GM12878 (cell line): ENCODE data around the gene CCDC80. TPM values are rescaled to one million over a fixed set of nuclear protein-coding genes. Genes with fewer than 3 reads are reported as not detected.

ENCODE experiments used
- ATAC-seq: fragments of 200-7000 bp; cut with Tn5 transposase; 3 replicates; pipeline ENCODE4 v1.9.1; 2020; ENCODE audit warnings: mild to moderate bottlenecking, moderate library complexity
- BruUV-seq: library from RNA; stranded (reverse); fragments of 400-500 nt; replicated peaks from 2 replicates; lab custom pipeline; 2021; lab: Mats Ljungman, UMichigan
- CTCF ChIA-PET: fragments of 300-600 bp; sonication (Branson Sonifier 250); formaldehyde crosslinking; extraction: SDS; loops from one replicate; lab custom pipeline; 2021; ENCODE audit warnings: inconsistent platforms; lab: Yijun Ruan, JAX
- POLR2A ChIA-PET: fragments of 350-600 bp; formaldehyde crosslinking; extraction: SDS; loops from one replicate; lab custom pipeline; 2021; ENCODE audit warnings: inconsistent platforms; lab: Charles Lee
- RAD21 ChIA-PET: fragments of 300-600 bp; sonication (Branson Sonifier 250); formaldehyde crosslinking; loops from one replicate; lab custom pipeline; 2023; ENCODE audit warnings: antibody characterized with exemption; ENCODE audit not compliant: unreplicated experiment; lab: Charles Lee
- SMC1A ChIA-PET: fragments of 300-600 bp; sonication (Branson Sonifier 250); formaldehyde crosslinking; loops from one replicate; lab custom pipeline; 2023; ENCODE audit not compliant: unreplicated experiment, uncharacterized antibody; lab: Charles Lee
- DNase-seq: peaks from one replicate; pipeline ENCODE4 v3.0.0-alpha.2; 2011; ENCODE audit warnings: low read depth, low spot score
- FAIRE-seq: peaks from 3 replicates; lab custom pipeline; 2011; peaks lifted over from hg19 to GRCh38; lab: Jason Lieb, UNC
- H2AFZ ChIP-seq: 2 replicates; pipeline ENCODE4 v1.6.0; 2011; ENCODE audit warnings: low read depth, low read length, control low read depth; ENCODE audit not compliant: control insufficient read depth
- H3K27ac ChIP-seq: 2 replicates; pipeline ENCODE4 v1.5.1; 2011; ENCODE audit warnings: control low read depth; ENCODE audit not compliant: control insufficient read depth, insufficient read depth
- H3K27me3 ChIP-seq, 2 experiments: replicated peaks in 1 of 2; 2 replicates each; pipeline versions ENCODE4 v1.6.0 to v1.6.1; 2011; ENCODE audit warnings: low read length in 1 of 2; ENCODE audit not compliant: control insufficient read depth in 2 of 2, insufficient read depth in 2 of 2
- H3K36me3 ChIP-seq, 2 experiments: 2 replicates each; pipeline ENCODE4 v1.5.1; 2011; ENCODE audit warnings: low read length in 1 of 2; ENCODE audit not compliant: control insufficient read depth in 2 of 2, insufficient read depth in 2 of 2
- H3K4me1 ChIP-seq: 2 replicates; pipeline ENCODE4 v1.6.1; 2011; ENCODE audit warnings: mild to moderate bottlenecking, low read length, moderate library complexity, mixed read lengths; ENCODE audit not compliant: control insufficient read depth, insufficient read depth
- H3K4me2 ChIP-seq: 2 replicates; pipeline ENCODE4 v1.6.0; 2011; ENCODE audit warnings: control low read depth; ENCODE audit not compliant: control insufficient read depth, insufficient read depth
- H3K4me3 ChIP-seq: fragments of 200-600 bp; sonication (generic); 2 replicates; pipeline ENCODE4 v1.5.1; 2016
- H3K79me2 ChIP-seq: 2 replicates; pipeline ENCODE4 v1.6.0; 2011; ENCODE audit warnings: low read length; ENCODE audit not compliant: control insufficient read depth, insufficient read depth
- H3K9ac ChIP-seq: 2 replicates; pipeline ENCODE4 v1.8.0; 2011; ENCODE audit warnings: low read length, control low read depth, mixed read lengths; ENCODE audit not compliant: control insufficient read depth, insufficient read depth
- H3K9me3 ChIP-seq: replicated peaks from 3 replicates; pipeline ENCODE4 v1.5.1; 2011; ENCODE audit warnings: mild to moderate bottlenecking, low read length; ENCODE audit not compliant: control insufficient read depth, insufficient read depth
- H4K20me1 ChIP-seq: 2 replicates; pipeline ENCODE4 v1.6.0; 2011; ENCODE audit not compliant: control insufficient read depth, insufficient read depth
- BACH1 ChIP-seq: fragments of 450-650 bp; IDR thresholded peaks from 2 replicates; pipeline ENCODE4 v1.6.1; 2017; ENCODE audit warnings: mild to moderate bottlenecking, borderline replicate concordance
- BHLHE40 ChIP-seq, 2 experiments: fragments of 450-650 bp in 1 of 2; IDR thresholded peaks; 2 replicates each; pipeline ENCODE4 v1.6.1; 2011 to 2017; ENCODE audit warnings: low read depth in 2 of 2, borderline replicate concordance in 1 of 2, improper control_type of control experiment in 1 of 2, low read length in 1 of 2, mild to moderate bottlenecking in 1 of 2
- CHD1 ChIP-seq: IDR thresholded peaks from 2 replicates; pipeline ENCODE4 v1.6.1; 2012; ENCODE audit warnings: low read depth, low read length, improper control_type of control experiment
- FOXM1 ChIP-seq: IDR thresholded peaks from 2 replicates; pipeline ENCODE4 v1.6.1; 2012; ENCODE audit warnings: low read depth, mild to moderate bottlenecking, inconsistent platforms, low read length, moderate library complexity
- KDM1A ChIP-seq: fragments of 200-600 bp; sonication (generic); IDR thresholded peaks from 2 replicates; pipeline ENCODE4 v1.6.1; 2016; ENCODE audit warnings: borderline replicate concordance
- KLF5 ChIP-seq: fragments of 450-650 bp; IDR thresholded peaks from 2 replicates; pipeline ENCODE4 v1.6.1; 2014; ENCODE audit warnings: mild to moderate bottlenecking; ENCODE audit not compliant: partially characterized antibody
- MXI1 ChIP-seq: fragments of 150-350 bp; IDR thresholded peaks from 2 replicates; pipeline ENCODE4 v1.6.1; 2011; ENCODE audit warnings: low read depth, mild to moderate bottlenecking, inconsistent platforms, low read length, improper control_type of control experiment
- NR2C2 ChIP-seq: IDR thresholded peaks from 2 replicates; pipeline ENCODE4 v1.6.1; 2011; ENCODE audit warnings: borderline replicate concordance, low read depth; ENCODE audit not compliant: control insufficient read depth, insufficient read length
- PAX8 ChIP-seq: fragments of 450-650 bp; IDR thresholded peaks from 2 replicates; pipeline ENCODE4 v1.6.1; 2017; ENCODE audit warnings: mild to moderate bottlenecking, moderate library complexity
- POU2F2 ChIP-seq: IDR thresholded peaks from 3 replicates; pipeline ENCODE4 v1.6.1; 2011; ENCODE audit warnings: low read depth, mild to moderate bottlenecking, low read length, borderline replicate concordance
- RAD21 ChIP-seq: IDR thresholded peaks from 2 replicates; pipeline ENCODE4 v1.6.1; 2011; ENCODE audit warnings: mild to moderate bottlenecking, low read depth, low read length, moderate library complexity; ENCODE audit not compliant: insufficient read depth
- SMAD1 ChIP-seq: fragments of 450-650 bp; IDR thresholded peaks from 2 replicates; pipeline ENCODE4 v1.6.1; 2018; ENCODE audit warnings: mild to moderate bottlenecking, low read depth; ENCODE audit not compliant: partially characterized antibody
- STAT1 ChIP-seq: fragments of 450-650 bp; conservative IDR thresholded peaks from 2 replicates; pipeline ENCODE4 v1.6.1; 2014; ENCODE audit warnings: antibody characterized with exemption, mild to moderate bottlenecking
- TAF1 ChIP-seq: IDR thresholded peaks from 2 replicates; pipeline ENCODE4 v1.6.1; 2011; ENCODE audit warnings: mild to moderate bottlenecking, low read depth, low read length, borderline replicate concordance
- WGBS: methylation state at CpG from one replicate; pipeline ENCODE4 v1.1.6; 2016; ENCODE audit warnings: low lambda C conversion rate; ENCODE audit not compliant: insufficient replicate concordance, insufficient coverage; ENCODE audit errors: missing lambda C conversion rate; 5-methylcytosine and 5-hydroxymethylcytosine counted together
- in situ Hi-C: fragments of 300-500 bp; cut with MboI; formaldehyde crosslinking; loops from 9 replicates; pipeline ENCODE4 v1.14.3; 2018; ENCODE audit warnings: mixed read lengths
- intact Hi-C: fragments of 100-400 bp; cut with micrococcal nuclease; formaldehyde crosslinking; loops from one replicate; pipeline ENCODE4 v1.14.2; 2022; ENCODE audit not compliant: unreplicated experiment
- polyA plus RNA-seq, 11 experiments: library from polyadenylated mRNA; depleted of rRNA in 4 of 11; unstranded in 6 of 11; stranded (reverse) in 5 of 11; fragments of >200 nt; fragmentation: Nextera tagmentation in 4 of 11; fragmentation: Illumina TruSeq in 1 of 11; extraction: Ambion mirVana in 4 of 11; extraction: Trizol in 1 of 11; gene quantifications; 1 replicate in 1 of 11; 2 replicates in 10 of 11; pipeline versions ENCODE4 v1.2.1 to v1.2.3, GENCODE V29; 2011 to 2016; ENCODE audit warnings: inconsistent platforms in 2 of 11, missing spikeins in 2 of 11, low read depth in 1 of 11
- total RNA-seq, 4 experiments: library from RNA; depleted of rRNA in 3 of 4; stranded (reverse); fragments of >200 nt in 3 of 4; fragmentation: Illumina TruSeq in 1 of 4; extraction: Trizol in 1 of 4; gene quantifications; 2 replicates each; pipeline versions ENCODE4 v1.2.1 to v1.2.3, GENCODE V29; 2013 to 2021
- TF ChIP-seq, protein P1 (sequence below): fragments of 450-650 bp; IDR thresholded peaks from 2 replicates; pipeline ENCODE4 v1.6.1; 2014; ENCODE audit warnings: mild to moderate bottlenecking
- TF ChIP-seq, protein P2 (sequence below): fragments of 450-650 bp; IDR thresholded peaks from 2 replicates; pipeline ENCODE4 v1.6.1; 2018; ENCODE audit warnings: borderline replicate concordance, mild to moderate bottlenecking; ENCODE audit not compliant: partially characterized antibody
- TF ChIP-seq, protein P3 (sequence below): IDR thresholded peaks from 2 replicates; pipeline ENCODE4 v1.6.1; 2011; ENCODE audit warnings: low read depth, mild to moderate bottlenecking, low read length, moderate library complexity, borderline replicate concordance; ENCODE audit errors: extremely low read depth
- TF ChIP-seq, protein P4 (sequence below): IDR thresholded peaks from 2 replicates; pipeline ENCODE4 v1.6.1; 2012; ENCODE audit warnings: low read depth, low read length, improper control_type of control experiment
- TF ChIP-seq, protein P5 (sequence below): IDR thresholded peaks from 2 replicates; pipeline ENCODE4 v1.6.1; 2012; ENCODE audit warnings: low read depth, low read length, improper control_type of control experiment

The CCDC80 gene
- total and polyA plus RNA-seq, 10 of the 15 experiments (the other 5 are each of a cell fraction or from before 2014, with no cell fraction given), result 0.01 to 0.59 (median 0.21) TPM; not detected in 5

DNA sequence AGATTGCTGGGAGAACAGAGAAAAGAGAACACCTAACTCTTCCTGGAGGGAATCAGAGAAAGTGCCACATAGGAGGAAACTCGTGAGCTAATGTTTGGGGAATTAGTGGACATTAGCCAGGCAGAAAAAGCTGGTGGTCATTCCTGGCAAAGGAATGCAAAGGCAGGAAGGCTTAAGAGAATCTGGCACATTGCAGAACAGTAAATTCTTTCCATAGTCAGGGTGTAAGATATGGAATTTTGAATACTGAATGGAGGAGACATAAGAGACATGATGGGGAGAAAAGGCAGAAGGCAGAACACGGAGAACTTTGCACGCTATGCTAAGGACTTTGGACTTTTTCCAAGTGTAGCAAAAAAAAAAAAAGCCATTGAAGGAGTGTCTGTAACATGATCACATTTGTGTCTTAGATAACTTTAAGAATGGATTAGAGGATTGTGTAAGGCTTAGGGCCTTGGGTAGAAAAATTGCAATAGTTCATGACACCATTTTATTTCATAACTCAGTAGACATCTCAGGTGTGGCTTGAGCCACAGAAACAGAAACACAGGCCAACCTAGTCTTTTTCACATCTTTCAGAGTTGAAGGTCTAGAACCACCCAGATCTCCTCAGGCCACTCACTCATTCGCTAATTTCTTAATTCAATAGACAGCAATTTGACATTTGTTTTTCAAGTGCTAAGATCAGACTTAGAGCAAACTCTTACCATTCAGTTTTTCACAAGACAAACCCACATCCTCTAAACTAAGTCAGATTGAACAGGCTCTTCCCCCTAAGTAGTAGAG, 31.2 kb upstream of the CCDC80 start:
- Histone ChIP-seq H3K9ac (no peak overlapping the region), H4K20me1 (no peaks in the 10 kb centered on the region), H3K27me3 (peaks cover 3 to 14% of the 10 kb centered on the region in 2 experiments), H3K27ac (no peak overlapping the region), H3K4me2 (no peak overlapping the region), H3K36me3 (no peaks in the 10 kb centered on the region), H3K4me1 (peaks cover 14% of the 10 kb centered on the region), H2AFZ (no peak overlapping the region), H3K79me2 (no peaks in the 10 kb centered on the region), H3K4me3 (no peak overlapping the region), H3K9me3 (no peaks in the 10 kb centered on the region; the same call in 2 of the 3 replicates)
- ChIA-PET CTCF (interaction anchor here (1.1 to 1.2 kb wide), 2 partner anchors 29 to 90 kb away, joined by 4 to 6 read pairs; no protein-coding TSS in a partner anchor), SMC1A (no interaction called here), POLR2A (no interaction called here), RAD21 (no interaction called here)
- no peak for ATAC-seq
- no TSS peak for BruUV-seq
- in situ Hi-C loops (no loop called here), intact Hi-C loops (no loop called here)
- DNase-seq, result no peak
- no peak for FAIRE-seq
- 63% methylated on average over 4 of the region's 4 CpGs for WGBS
- TF ChIP-seq, protein P1, sequence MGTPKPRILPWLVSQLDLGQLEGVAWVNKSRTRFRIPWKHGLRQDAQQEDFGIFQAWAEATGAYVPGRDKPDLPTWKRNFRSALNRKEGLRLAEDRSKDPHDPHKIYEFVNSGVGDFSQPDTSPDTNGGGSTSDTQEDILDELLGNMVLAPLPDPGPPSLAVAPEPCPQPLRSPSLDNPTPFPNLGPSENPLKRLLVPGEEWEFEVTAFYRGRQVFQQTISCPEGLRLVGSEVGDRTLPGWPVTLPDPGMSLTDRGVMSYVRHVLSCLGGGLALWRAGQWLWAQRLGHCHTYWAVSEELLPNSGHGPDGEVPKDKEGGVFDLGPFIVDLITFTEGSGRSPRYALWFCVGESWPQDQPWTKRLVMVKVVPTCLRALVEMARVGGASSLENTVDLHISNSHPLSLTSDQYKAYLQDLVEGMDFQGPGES, result no peak
- TF ChIP-seq TAF1, result no peak
- no peak for TF ChIP-seq BHLHE40 (IDR thresholded peaks at IDR 0.05; ENCODE audit: borderline replicate concordance in 1 of 2, low read depth in 2 of 2, low read length in 1 of 2)
- no peak for TF ChIP-seq KDM1A
- no peak for TF ChIP-seq PAX8
- TF ChIP-seq KLF5, result no peak
- TF ChIP-seq, protein P2, sequence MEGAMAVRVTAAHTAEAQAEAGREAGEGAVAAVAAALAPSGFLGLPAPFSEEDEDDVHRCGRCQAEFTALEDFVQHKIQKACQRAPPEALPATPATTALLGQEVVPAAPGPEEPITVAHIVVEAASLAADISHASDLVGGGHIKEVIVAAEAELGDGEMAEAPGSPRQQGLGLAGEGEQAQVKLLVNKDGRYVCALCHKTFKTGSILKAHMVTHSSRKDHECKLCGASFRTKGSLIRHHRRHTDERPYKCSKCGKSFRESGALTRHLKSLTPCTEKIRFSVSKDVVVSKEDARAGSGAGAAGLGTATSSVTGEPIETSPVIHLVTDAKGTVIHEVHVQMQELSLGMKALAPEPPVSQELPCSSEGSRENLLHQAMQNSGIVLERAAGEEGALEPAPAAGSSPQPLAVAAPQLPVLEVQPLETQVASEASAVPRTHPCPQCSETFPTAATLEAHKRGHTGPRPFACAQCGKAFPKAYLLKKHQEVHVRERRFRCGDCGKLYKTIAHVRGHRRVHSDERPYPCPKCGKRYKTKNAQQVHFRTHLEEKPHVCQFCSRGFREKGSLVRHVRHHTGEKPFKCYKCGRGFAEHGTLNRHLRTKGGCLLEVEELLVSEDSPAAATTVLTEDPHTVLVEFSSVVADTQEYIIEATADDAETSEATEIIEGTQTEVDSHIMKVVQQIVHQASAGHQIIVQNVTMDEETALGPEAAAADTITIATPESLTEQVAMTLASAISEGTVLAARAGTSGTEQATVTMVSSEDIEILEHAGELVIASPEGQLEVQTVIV, result no peak
- no peak for TF ChIP-seq SMAD1
- no peak for TF ChIP-seq MXI1
- TF ChIP-seq POU2F2, result no peak
- TF ChIP-seq STAT1, result no peak
- TF ChIP-seq CHD1, result no peak
- TF ChIP-seq RAD21, result no peak
- no peak for TF ChIP-seq BACH1
- TF ChIP-seq, protein P3, sequence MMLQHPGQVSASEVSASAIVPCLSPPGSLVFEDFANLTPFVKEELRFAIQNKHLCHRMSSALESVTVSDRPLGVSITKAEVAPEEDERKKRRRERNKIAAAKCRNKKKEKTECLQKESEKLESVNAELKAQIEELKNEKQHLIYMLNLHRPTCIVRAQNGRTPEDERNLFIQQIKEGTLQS, result no peak
- no peak for TF ChIP-seq FOXM1
- no peak for TF ChIP-seq NR2C2
- TF ChIP-seq, protein P4, sequence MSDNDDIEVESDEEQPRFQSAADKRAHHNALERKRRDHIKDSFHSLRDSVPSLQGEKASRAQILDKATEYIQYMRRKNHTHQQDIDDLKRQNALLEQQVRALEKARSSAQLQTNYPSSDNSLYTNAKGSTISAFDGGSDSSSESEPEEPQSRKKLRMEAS, result no peak
- TF ChIP-seq, protein P5, sequence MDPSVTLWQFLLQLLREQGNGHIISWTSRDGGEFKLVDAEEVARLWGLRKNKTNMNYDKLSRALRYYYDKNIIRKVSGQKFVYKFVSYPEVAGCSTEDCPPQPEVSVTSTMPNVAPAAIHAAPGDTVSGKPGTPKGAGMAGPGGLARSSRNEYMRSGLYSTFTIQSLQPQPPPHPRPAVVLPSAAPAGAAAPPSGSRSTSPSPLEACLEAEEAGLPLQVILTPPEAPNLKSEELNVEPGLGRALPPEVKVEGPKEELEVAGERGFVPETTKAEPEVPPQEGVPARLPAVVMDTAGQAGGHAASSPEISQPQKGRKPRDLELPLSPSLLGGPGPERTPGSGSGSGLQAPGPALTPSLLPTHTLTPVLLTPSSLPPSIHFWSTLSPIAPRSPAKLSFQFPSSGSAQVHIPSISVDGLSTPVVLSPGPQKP, result no peak
